ENCODE data around the gene NCAM1.

Gene NCAM1

GRCh38 chr11:113015098-113015455, 53.9 kb downstream of the NCAM1 start:
- TF ChIP-seq CTCF (IDR thresholded peaks at IDR 0.05; ENCODE audit: low read length, missing control alignments): no peak
- no peak overlapping the region for H3K4me3 ChIP-seq (replicated peaks; ENCODE audit: low read depth, low read length)
- no peak for DNase-seq (ENCODE audit: low read depth)

- no peak overlapping the region for H3K4me3 ChIP-seq (replicated peaks; ENCODE audit: low read depth, low read length)
- no peak for DNase-seq (ENCODE audit: low read depth)
- TF ChIP-seq CTCF (IDR thresholded peaks at IDR 0.05; ENCODE audit: low read length, missing control alignments): no peak
Measured at GRCh38 chr11:113016905-113017304, 55.7 kb downstream of the NCAM1 start.

GRCh38 chr11:113018913-113019312, 57.7 kb downstream of the NCAM1 start:
- no peak overlapping the region for H3K4me3 ChIP-seq (replicated peaks; ENCODE audit: low read depth, low read length)
- no peak for DNase-seq (ENCODE audit: low read depth)
- TF ChIP-seq CTCF (IDR thresholded peaks at IDR 0.05; ENCODE audit: low read length, missing control alignments): no peak

- no peak overlapping the region for H3K4me3 ChIP-seq (replicated peaks; ENCODE audit: low read depth, low read length)
- TF ChIP-seq CTCF (IDR thresholded peaks at IDR 0.05; ENCODE audit: low read length, missing control alignments): no peak
- no peak for DNase-seq (ENCODE audit: low read depth)
Measured at GRCh38 chr11:113019711-113020110, 58.5 kb downstream of the NCAM1 start.

GRCh38 chr11:113021111-113021510, 59.9 kb downstream of the NCAM1 start:
- no peak overlapping the region for H3K4me3 ChIP-seq (replicated peaks; ENCODE audit: low read depth, low read length)
- no peak for TF ChIP-seq CTCF (IDR thresholded peaks at IDR 0.05; ENCODE audit: low read length, missing control alignments)
- DNase-seq (ENCODE audit: low read depth): no peak

- no peak overlapping the region for H3K4me3 ChIP-seq (replicated peaks; ENCODE audit: low read depth, low read length)
- peak; percentile 14 for DNase-seq (ENCODE audit: low read depth)
- no peak for TF ChIP-seq CTCF (IDR thresholded peaks at IDR 0.05; ENCODE audit: low read length, missing control alignments)
Measured at GRCh38 chr11:113022262-113022661, 61.0 kb downstream of the NCAM1 start.

GRCh38 chr11:113023228-113023627, 62.0 kb downstream of the NCAM1 start:
- TF ChIP-seq CTCF (IDR thresholded peaks at IDR 0.05; ENCODE audit: low read length, missing control alignments): no peak
- DNase-seq (ENCODE audit: low read depth): peak; percentile 46
- H3K4me3 ChIP-seq (replicated peaks; ENCODE audit: low read depth, low read length): no peak overlapping the region
